Measurements from ENCODE around the gene ENTREP1. TPM values are rescaled to one million over a fixed set of nuclear protein-coding genes. Genes with fewer than 3 reads are reported as not detected.

The ENTREP1 gene
- total RNA-seq, 1 donor from 2014 or later = 0.53 TPM

DNA sequence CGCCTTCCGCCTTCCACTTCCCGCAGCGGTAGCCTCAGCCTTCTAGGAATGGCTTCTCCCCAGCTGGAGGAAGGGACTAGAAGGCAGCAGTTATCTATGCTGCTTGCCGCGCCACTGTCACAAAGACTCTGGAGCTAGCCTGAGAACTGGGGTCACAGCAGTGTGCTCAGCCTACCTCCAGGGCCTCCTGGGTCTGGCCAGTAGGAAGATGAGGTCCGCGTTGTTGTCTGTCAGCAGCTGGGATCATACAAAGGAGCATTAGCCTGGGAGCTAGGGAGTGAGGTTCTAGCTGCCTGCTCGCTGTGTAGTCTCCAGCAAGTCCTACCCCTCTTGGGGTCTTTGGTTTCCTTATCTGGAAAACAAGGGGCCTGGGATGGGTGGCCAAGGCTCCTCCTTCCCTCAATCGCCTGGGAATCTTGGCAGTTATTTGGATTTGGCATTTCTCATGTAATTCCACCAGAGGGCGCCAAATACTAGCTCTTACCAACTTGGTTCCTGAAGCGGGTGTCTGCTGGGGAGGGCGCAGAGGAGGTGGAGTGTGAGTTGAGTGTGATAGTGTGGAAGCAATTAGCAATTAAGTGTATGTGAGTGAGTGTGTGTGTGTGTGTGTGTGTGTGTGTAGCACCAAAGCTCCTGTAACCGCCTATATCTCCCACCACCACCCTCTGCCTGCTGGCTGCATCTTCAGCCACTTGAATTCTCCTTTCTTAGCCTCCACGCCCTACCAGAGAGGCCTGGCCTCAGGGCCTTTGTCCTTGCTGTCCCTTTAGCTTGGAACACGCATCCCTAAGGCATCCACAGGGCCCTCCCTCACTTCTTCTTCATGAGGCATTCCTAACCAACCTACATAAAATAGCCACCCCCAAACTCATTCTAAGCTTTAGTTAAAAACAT, 97.1 kb downstream of the ENTREP1 start:
- no peak for FAIRE-seq
- peak; percentile 54 for DNase-seq (ENCODE audit: low read depth)
- Histone ChIP-seq H3K27me3 (ENCODE audit: control insufficient read depth, insufficient read depth, low read length) (peaks cover 2% of the 10 kb centered on the region), H3K4me3 (ENCODE audit: low read depth, low read length) (no peak overlapping the region), H3K36me3 (ENCODE audit: control insufficient read depth, insufficient read depth, low read length) (no peaks in the 10 kb centered on the region)
- TF ChIP-seq, protein P1, sequence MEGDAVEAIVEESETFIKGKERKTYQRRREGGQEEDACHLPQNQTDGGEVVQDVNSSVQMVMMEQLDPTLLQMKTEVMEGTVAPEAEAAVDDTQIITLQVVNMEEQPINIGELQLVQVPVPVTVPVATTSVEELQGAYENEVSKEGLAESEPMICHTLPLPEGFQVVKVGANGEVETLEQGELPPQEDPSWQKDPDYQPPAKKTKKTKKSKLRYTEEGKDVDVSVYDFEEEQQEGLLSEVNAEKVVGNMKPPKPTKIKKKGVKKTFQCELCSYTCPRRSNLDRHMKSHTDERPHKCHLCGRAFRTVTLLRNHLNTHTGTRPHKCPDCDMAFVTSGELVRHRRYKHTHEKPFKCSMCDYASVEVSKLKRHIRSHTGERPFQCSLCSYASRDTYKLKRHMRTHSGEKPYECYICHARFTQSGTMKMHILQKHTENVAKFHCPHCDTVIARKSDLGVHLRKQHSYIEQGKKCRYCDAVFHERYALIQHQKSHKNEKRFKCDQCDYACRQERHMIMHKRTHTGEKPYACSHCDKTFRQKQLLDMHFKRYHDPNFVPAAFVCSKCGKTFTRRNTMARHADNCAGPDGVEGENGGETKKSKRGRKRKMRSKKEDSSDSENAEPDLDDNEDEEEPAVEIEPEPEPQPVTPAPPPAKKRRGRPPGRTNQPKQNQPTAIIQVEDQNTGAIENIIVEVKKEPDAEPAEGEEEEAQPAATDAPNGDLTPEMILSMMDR (IDR thresholded peaks at IDR 0.05; ENCODE audit: insufficient read depth, low read length, severe bottlenecking) = peak; percentile 73

DNA sequence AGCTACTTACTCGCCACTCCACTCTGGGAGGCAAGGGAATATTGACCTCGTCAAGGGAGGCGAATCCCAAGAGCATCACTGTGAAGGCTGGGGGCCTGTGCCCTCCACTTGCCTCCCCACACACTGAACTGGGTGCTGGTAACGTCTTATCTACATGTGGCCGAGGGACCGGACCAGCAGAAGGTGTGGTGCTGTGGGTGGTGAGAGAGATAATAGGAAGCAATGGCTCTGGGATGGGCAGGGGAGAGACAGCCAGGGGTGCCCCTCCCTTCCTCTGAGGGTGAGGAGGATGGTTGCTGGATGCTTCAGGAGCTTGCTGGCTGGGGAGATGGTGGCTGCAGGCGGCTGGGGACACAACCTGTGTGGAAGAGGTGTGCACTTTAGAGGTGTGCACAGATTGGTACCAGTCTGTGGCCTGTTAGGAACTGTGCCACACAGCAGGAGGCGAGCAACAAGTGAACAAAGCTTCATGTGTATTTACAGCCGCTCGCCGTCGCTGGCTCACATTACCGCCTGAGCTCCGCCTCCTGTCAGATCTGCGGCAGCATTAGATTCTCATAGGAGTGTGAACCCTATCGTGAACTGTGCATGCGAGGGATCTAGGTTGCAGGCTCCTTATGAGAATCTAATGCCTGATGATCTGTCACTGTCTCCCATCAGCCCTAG, 100.3 kb downstream of the ENTREP1 start:
- DNase-seq (ENCODE audit: low read depth) = no peak
- Histone ChIP-seq H3K36me3 (ENCODE audit: control insufficient read depth, insufficient read depth, low read length) (no peaks in the 10 kb centered on the region), H3K4me3 (ENCODE audit: low read depth, low read length) (no peak overlapping the region), H3K27me3 (ENCODE audit: control insufficient read depth, insufficient read depth, low read length) (peaks cover 2% of the 10 kb centered on the region)
- TF ChIP-seq, protein P1 (IDR thresholded peaks at IDR 0.05; ENCODE audit: insufficient read depth, low read length, severe bottlenecking) = no peak
- FAIRE-seq = peak; percentile 52

DNA sequence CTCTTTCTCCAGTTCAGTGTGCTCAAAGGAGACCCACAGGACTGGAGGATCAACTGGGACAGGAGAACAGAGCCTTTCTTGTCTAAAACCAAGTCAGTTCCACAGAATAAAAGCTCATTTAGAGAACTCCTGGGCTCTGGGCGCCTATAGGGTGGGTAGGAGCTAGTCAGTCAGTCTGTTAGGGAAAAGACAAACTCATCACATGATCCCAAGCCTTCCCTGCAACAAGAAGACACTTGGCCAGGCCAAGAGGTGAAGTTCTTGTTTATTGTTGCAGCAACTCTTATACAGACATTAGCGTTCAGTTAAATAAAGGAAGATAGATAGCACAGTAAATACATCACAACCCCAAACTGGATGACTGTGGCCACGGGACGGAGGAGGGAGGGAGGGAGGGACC, 102.3 kb downstream of the ENTREP1 start:
- DNase-seq (ENCODE audit: low read depth) (no peak), FAIRE-seq (no peak)
- Histone ChIP-seq H3K36me3 (ENCODE audit: control insufficient read depth, insufficient read depth, low read length) (no peaks in the 10 kb centered on the region), H3K27me3 (ENCODE audit: control insufficient read depth, insufficient read depth, low read length) (no peaks in the 10 kb centered on the region), H3K4me3 (ENCODE audit: low read depth, low read length) (no peak overlapping the region)
- TF ChIP-seq, protein P1 (IDR thresholded peaks at IDR 0.05; ENCODE audit: insufficient read depth, low read length, severe bottlenecking) = no peak

DNA sequence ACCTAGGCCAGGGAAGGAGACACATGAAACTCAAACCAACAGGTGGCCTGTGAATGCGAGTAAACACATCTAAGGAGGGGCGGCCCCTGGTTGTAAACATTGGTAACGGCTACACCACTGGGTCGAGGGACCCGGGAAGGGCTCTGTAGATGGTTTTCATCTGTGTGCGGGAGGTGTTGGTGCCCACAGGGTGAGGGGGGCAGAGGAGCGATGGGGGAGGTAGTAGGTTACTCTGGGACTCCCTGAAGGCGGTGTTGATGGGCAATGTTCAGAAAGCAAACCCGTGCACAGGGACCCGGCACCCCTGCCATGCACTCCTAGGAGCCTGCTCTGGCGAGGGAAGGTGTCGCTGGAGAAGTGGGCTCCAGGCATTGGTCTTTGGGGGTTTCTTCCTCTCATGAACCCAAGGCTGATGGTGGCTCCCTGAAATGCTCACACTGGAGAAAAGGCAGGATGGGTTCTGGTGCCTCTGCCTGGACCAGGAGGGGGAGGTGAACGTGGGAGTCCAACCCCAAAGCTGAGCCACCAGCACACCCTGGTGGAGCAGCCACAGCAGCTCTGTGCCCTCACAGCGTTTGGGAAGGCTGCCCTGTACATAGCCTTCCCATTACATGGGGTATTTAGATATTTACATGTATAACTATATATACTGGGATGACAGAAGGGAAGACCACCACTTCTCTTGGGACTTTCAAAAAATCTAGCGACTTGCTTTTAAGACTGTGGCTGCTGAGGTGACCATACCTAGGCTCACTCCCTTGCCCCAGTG, 103.2 kb downstream of the ENTREP1 start:
- FAIRE-seq (no peak), DNase-seq (ENCODE audit: low read depth) (no peak)
- TF ChIP-seq, protein P1 (IDR thresholded peaks at IDR 0.05; ENCODE audit: insufficient read depth, low read length, severe bottlenecking) = no peak
- H3K4me3 ChIP-seq (ENCODE audit: low read depth, low read length) = no peak overlapping the region
- no peaks in the 10 kb centered on the region for H3K36me3 ChIP-seq (ENCODE audit: control insufficient read depth, insufficient read depth, low read length)
- H3K27me3 ChIP-seq (ENCODE audit: control insufficient read depth, insufficient read depth, low read length) = no peaks in the 10 kb centered on the region

DNA sequence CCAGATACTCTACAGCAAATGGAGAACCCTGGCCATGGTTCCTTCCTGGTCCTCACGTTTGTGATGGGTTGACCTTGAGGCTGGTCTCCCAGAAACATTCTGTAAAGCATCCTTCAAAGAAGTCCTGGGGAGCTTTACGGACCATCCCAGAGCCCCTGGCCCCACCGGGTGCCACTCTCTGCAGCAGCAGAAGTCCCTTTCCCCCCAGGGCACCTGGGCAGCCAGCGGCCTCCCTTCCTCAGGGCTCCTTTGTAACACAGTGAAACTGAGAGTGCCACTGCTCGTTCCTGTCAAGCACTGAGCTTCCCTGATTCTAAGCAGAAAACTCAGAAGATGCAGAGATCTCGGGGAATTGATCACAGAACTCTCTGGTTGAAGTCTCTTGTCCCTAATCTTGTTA, 104.3 kb downstream of the ENTREP1 start:
- DNase-seq (ENCODE audit: low read depth) (no peak), FAIRE-seq (peak; percentile 77)
- H3K27me3 ChIP-seq (ENCODE audit: control insufficient read depth, insufficient read depth, low read length) = no peaks in the 10 kb centered on the region

More for the DNA sequence above, 104.3 kb downstream of the ENTREP1 start:
- TF ChIP-seq, protein P1 (IDR thresholded peaks at IDR 0.05; ENCODE audit: insufficient read depth, low read length, severe bottlenecking) = no peak
- no peaks in the 10 kb centered on the region for H3K36me3 ChIP-seq (ENCODE audit: control insufficient read depth, insufficient read depth, low read length)
- no peak overlapping the region for H3K4me3 ChIP-seq (ENCODE audit: low read depth, low read length)
